IMR-90 (cell line): ENCODE measurements around the gene PPP1R9A.

ENCODE experiments used
- MAZ ChIP-seq: IDR thresholded peaks from 2 replicates; pipeline ENCODE4 v1.6.1; 2012; ENCODE audit warnings: low read depth, mild to moderate bottlenecking, low read length, improper control_type of control experiment, moderate library complexity, borderline replicate concordance
- POLR2A ChIP-seq: IDR thresholded peaks from 2 replicates; pipeline ENCODE4 v1.6.1; 2012; ENCODE audit warnings: mild to moderate bottlenecking, low read depth, low read length
- RAD21 ChIP-seq: IDR thresholded peaks from 2 replicates; pipeline ENCODE4 v1.6.1; 2012; ENCODE audit warnings: low read length, improper control_type of control experiment
- RCOR1 ChIP-seq: IDR thresholded peaks from 2 replicates; pipeline ENCODE4 v1.6.1; 2012; ENCODE audit warnings: mild to moderate bottlenecking, low read length, improper control_type of control experiment; ENCODE audit not compliant: insufficient replicate concordance
- SMC3 ChIP-seq: fragments of 150-350 bp; IDR thresholded peaks from 2 replicates; pipeline ENCODE4 v1.6.1; 2016; ENCODE audit warnings: low read depth, mild to moderate bottlenecking, antibody characterized with exemption, low read length, moderate library complexity
- TF ChIP-seq, protein P1 (sequence below): conservative IDR thresholded peaks from 2 replicates; pipeline ENCODE4 v1.5.1; 2012; ENCODE audit warnings: mild to moderate bottlenecking, low read depth, low read length, improper control_type of control experiment

DNA sequence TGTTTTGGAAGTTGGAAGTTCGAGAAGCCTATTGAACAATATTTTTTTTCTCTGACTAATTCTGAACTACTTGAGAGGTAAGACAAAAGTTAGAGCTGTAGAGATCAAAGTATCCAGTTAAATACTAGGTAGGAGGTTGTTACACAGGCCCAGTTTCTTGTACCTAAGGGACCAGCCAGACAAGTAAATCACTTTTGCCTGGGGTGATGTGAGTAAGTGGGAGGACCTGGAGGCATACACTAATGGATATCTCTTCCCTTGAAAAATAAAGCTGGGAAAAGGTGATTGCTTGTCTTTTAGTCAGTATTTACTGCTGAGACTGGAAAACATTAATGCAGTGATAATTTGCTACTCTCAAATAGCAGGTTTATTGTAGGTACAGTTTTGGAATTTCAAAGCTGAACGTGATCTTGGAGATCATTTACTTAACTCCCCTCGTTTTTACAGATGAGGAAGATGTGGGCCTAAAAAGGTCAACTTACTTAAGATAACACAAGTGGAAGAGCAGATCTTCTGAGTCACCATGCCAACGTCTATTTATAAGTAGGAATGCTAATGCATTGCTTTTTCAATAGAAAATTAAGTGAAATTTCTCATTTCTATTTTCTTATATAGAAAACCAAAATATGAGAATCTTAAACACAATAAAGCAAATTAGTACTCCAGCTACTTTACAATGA, 181.3 kb downstream of the PPP1R9A start:
- TF ChIP-seq POLR2A: no peak
- TF ChIP-seq, protein P1, sequence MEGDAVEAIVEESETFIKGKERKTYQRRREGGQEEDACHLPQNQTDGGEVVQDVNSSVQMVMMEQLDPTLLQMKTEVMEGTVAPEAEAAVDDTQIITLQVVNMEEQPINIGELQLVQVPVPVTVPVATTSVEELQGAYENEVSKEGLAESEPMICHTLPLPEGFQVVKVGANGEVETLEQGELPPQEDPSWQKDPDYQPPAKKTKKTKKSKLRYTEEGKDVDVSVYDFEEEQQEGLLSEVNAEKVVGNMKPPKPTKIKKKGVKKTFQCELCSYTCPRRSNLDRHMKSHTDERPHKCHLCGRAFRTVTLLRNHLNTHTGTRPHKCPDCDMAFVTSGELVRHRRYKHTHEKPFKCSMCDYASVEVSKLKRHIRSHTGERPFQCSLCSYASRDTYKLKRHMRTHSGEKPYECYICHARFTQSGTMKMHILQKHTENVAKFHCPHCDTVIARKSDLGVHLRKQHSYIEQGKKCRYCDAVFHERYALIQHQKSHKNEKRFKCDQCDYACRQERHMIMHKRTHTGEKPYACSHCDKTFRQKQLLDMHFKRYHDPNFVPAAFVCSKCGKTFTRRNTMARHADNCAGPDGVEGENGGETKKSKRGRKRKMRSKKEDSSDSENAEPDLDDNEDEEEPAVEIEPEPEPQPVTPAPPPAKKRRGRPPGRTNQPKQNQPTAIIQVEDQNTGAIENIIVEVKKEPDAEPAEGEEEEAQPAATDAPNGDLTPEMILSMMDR: no peak
- TF ChIP-seq MAZ: no peak
- TF ChIP-seq RAD21: no peak
- TF ChIP-seq RCOR1: no peak
- TF ChIP-seq SMC3: no peak
